ENCODE measurements around the gene TUFM.
A peak's percentile ranks its signal among the peaks of the same experiment; 100 is the strongest.
"Not testable (repeated sequence)": the region's sequence is repeated elsewhere in the genome, so short reads cannot be mapped to it uniquely, and the experiment has no call there.

Gene TUFM

GRCh38 chr16:28874406-28874805 lies 28.3 kb upstream of the TUFM start:
- DNase-seq (ENCODE audit: low read depth, low spot score) = no peak
- Histone ChIP-seq H3K27me3 (ENCODE audit: control insufficient read depth, insufficient read depth, low read length) (no peaks in the 10 kb centered on the region), H3K9me3 (ENCODE audit: control insufficient read depth, insufficient read depth, low read length) (no peaks in the 10 kb centered on the region), H3K27ac (ENCODE audit: low read length) (no peak overlapping the region), H3K4me1 (ENCODE audit: control insufficient read depth, insufficient read depth, low read length) (no peaks in the 10 kb centered on the region), H3K4me3 (ENCODE audit: low read length) (no peak overlapping the region), H3K36me3 (ENCODE audit: control insufficient read depth, insufficient read depth, low read length) (peaks cover 20% of the 10 kb centered on the region)
- no CpG with 5 or more reads among the region's 6 CpGs for WGBS (ENCODE audit: insufficient coverage, insufficient read length)

GRCh38 chr16:28873543-28874201 lies 27.5 kb upstream of the TUFM start:
- no peak overlapping the region for H3K27ac ChIP-seq (ENCODE audit: low read length)
- H3K27me3 ChIP-seq (ENCODE audit: control insufficient read depth, insufficient read depth, low read length) = no peaks in the 10 kb centered on the region
- no peak for DNase-seq (ENCODE audit: low read depth, low spot score)
- H3K36me3 ChIP-seq (ENCODE audit: control insufficient read depth, insufficient read depth, low read length) = peaks cover 27% of the 10 kb centered on the region
- H3K4me3 ChIP-seq (ENCODE audit: low read length) = no peak overlapping the region
- no peaks in the 10 kb centered on the region for H3K4me1 ChIP-seq (ENCODE audit: control insufficient read depth, insufficient read depth, low read length)
- no CpG with 5 or more reads among the region's 18 CpGs for WGBS (ENCODE audit: insufficient coverage, insufficient read length)
- H3K9me3 ChIP-seq (ENCODE audit: control insufficient read depth, insufficient read depth, low read length) = no peaks in the 10 kb centered on the region

- Histone ChIP-seq H3K27ac (ENCODE audit: low read length) (no peak overlapping the region), H3K9me3 (ENCODE audit: control insufficient read depth, insufficient read depth, low read length) (no peaks in the 10 kb centered on the region), H3K4me3 (ENCODE audit: low read length) (no peak overlapping the region), H3K27me3 (ENCODE audit: control insufficient read depth, insufficient read depth, low read length) (no peaks in the 10 kb centered on the region), H3K4me1 (ENCODE audit: control insufficient read depth, insufficient read depth, low read length) (no peaks in the 10 kb centered on the region), H3K36me3 (ENCODE audit: control insufficient read depth, insufficient read depth, low read length) (peaks cover 27% of the 10 kb centered on the region)
- WGBS (ENCODE audit: insufficient coverage, insufficient read length) = no CpG with 5 or more reads among the region's 15 CpGs
- DNase-seq (ENCODE audit: low read depth, low spot score) = no peak
Measured at GRCh38 chr16:28872952-28873351, 26.8 kb upstream of the TUFM start.

- WGBS (ENCODE audit: insufficient coverage, insufficient read length) = no CpG with 5 or more reads among the region's 11 CpGs
- H3K27me3 ChIP-seq (ENCODE audit: control insufficient read depth, insufficient read depth, low read length) = no peaks in the 10 kb centered on the region
- DNase-seq (ENCODE audit: low read depth, low spot score) = no peak
- H3K27ac ChIP-seq (ENCODE audit: low read length) = no peak overlapping the region
- peaks cover 29% of the 10 kb centered on the region for H3K36me3 ChIP-seq (ENCODE audit: control insufficient read depth, insufficient read depth, low read length)
- peaks cover 3% of the 10 kb centered on the region for H3K4me1 ChIP-seq (ENCODE audit: control insufficient read depth, insufficient read depth, low read length)
- no peak overlapping the region for H3K4me3 ChIP-seq (ENCODE audit: low read length)
- no peaks in the 10 kb centered on the region for H3K9me3 ChIP-seq (ENCODE audit: control insufficient read depth, insufficient read depth, low read length)
Measured at GRCh38 chr16:28869201-28869600, 23.1 kb upstream of the TUFM start.

DNA sequence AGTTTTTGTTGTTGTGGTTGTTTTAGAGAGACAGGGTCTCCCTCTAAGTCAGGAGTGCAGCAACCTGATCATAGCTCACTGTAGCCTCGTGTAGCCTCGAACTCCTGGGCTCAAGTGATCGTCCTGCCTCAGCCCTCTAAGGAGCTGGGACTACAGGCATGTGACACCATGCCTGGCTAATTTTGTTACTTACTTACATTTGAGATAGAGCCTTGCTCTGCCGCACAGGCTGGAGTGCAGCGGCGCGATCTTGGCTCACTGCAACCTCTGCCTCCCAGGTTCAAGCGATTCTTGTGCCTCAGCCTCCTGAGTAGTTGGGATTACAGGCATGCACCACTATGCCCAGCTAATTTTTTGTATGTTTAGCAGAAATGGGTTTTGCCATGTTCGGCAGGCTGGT lies 21.5 kb upstream of the TUFM start:
- H3K27me3 ChIP-seq (ENCODE audit: control insufficient read depth, insufficient read depth, low read length); H3K9me3 ChIP-seq (ENCODE audit: control insufficient read depth, insufficient read depth, low read length); DNase-seq (ENCODE audit: low read depth, low spot score); H3K4me3 ChIP-seq (ENCODE audit: low read length); H3K4me1 ChIP-seq (ENCODE audit: control insufficient read depth, insufficient read depth, low read length); H3K27ac ChIP-seq (ENCODE audit: low read length): not testable (repeated sequence)
- peaks cover 23% of the 10 kb centered on the region for H3K36me3 ChIP-seq (ENCODE audit: control insufficient read depth, insufficient read depth, low read length)
- WGBS (ENCODE audit: insufficient coverage, insufficient read length) = no CpG with 5 or more reads among the region's 9 CpGs

DNA sequence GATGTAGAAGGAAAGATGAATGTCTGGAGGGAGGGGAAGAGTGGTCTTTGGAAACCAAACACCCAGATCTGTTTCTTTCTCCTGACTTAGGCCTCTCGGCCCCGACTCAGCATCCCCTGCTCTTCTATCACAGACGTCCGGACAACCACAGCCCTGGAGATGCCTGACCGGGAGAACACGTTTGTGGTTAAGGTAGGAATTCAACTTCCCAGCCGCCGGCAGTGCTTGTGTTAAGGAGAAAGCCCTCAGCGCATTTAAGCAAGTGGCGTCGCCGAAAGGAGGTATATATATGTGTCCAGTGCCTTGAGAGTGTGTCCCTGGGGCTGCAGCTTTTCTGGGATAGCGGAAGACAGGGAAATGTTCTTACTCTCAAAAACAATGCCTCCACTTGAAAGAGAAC lies 21.1 kb upstream of the TUFM start:
- DNase-seq (ENCODE audit: low read depth, low spot score) = no peak
- Histone ChIP-seq H3K27me3 (ENCODE audit: control insufficient read depth, insufficient read depth, low read length) (no peaks in the 10 kb centered on the region), H3K9me3 (ENCODE audit: control insufficient read depth, insufficient read depth, low read length) (no peaks in the 10 kb centered on the region), H3K4me1 (ENCODE audit: control insufficient read depth, insufficient read depth, low read length) (peaks cover 3% of the 10 kb centered on the region), H3K4me3 (ENCODE audit: low read length) (no peak overlapping the region), H3K36me3 (ENCODE audit: control insufficient read depth, insufficient read depth, low read length) (peaks cover 20% of the 10 kb centered on the region), H3K27ac (ENCODE audit: low read length) (no peak overlapping the region)
- no CpG with 5 or more reads among the region's 13 CpGs for WGBS (ENCODE audit: insufficient coverage, insufficient read length)

- no peak for DNase-seq (ENCODE audit: low read depth, low spot score)
- no peak overlapping the region for H3K27ac ChIP-seq (ENCODE audit: low read length)
- no peaks in the 10 kb centered on the region for H3K27me3 ChIP-seq (ENCODE audit: control insufficient read depth, insufficient read depth, low read length)
- no peaks in the 10 kb centered on the region for H3K9me3 ChIP-seq (ENCODE audit: control insufficient read depth, insufficient read depth, low read length)
- no peak overlapping the region for H3K4me3 ChIP-seq (ENCODE audit: low read length)
- WGBS (ENCODE audit: insufficient coverage, insufficient read length) = no CpG with 5 or more reads among the region's 17 CpGs
- peaks cover 3% of the 10 kb centered on the region for H3K4me1 ChIP-seq (ENCODE audit: control insufficient read depth, insufficient read depth, low read length)
- H3K36me3 ChIP-seq (ENCODE audit: control insufficient read depth, insufficient read depth, low read length) = peaks cover 16% of the 10 kb centered on the region
Measured at GRCh38 chr16:28866454-28866804, 20.3 kb upstream of the TUFM start.

DNA sequence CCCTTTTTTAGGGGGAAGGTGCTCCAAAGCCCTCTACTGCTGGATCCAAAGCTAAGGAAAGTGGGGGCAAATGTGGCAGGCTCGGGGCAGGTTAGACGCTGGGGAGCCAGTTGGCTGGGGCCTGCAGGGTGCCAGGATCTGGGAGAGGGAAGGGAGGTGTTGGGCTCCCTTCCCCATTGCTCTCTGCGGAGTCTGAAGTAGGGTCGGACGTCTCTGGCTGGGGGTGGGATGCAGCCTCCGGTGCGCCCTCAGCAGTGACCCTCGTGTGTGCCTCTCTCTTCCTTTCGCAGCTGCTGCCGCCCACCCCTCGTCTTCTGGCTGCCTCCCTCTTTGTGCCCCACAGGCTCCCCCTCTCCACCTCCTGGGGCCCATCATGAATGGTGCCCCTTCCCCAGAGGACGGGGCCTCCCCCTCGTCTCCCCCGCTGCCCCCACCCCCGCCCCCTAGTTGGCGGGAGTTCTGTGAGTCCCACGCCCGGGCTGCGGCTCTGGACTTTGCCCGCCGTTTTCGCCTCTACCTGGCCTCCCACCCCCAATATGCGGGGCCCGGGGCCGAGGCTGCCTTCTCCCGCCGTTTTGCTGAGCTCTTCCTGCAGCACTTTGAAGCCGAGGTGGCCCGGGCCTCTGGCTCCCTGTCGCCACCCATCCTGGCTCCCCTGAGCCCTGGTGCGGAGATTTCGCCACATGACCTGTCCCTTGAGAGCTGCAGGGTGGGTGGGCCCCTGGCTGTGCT lies 19.7 kb upstream of the TUFM start:
- Histone ChIP-seq H3K9me3 (ENCODE audit: control insufficient read depth, insufficient read depth, low read length) (no peaks in the 10 kb centered on the region), H3K36me3 (ENCODE audit: control insufficient read depth, insufficient read depth, low read length) (peaks cover 16% of the 10 kb centered on the region), H3K27me3 (ENCODE audit: control insufficient read depth, insufficient read depth, low read length) (no peaks in the 10 kb centered on the region), H3K4me1 (ENCODE audit: control insufficient read depth, insufficient read depth, low read length) (peaks cover 3% of the 10 kb centered on the region), H3K4me3 (ENCODE audit: low read length) (no peak overlapping the region), H3K27ac (ENCODE audit: low read length) (no peak overlapping the region)
- WGBS (ENCODE audit: insufficient coverage, insufficient read length) = no CpG with 5 or more reads among the region's 32 CpGs
- no peak for DNase-seq (ENCODE audit: low read depth, low spot score)

DNA sequence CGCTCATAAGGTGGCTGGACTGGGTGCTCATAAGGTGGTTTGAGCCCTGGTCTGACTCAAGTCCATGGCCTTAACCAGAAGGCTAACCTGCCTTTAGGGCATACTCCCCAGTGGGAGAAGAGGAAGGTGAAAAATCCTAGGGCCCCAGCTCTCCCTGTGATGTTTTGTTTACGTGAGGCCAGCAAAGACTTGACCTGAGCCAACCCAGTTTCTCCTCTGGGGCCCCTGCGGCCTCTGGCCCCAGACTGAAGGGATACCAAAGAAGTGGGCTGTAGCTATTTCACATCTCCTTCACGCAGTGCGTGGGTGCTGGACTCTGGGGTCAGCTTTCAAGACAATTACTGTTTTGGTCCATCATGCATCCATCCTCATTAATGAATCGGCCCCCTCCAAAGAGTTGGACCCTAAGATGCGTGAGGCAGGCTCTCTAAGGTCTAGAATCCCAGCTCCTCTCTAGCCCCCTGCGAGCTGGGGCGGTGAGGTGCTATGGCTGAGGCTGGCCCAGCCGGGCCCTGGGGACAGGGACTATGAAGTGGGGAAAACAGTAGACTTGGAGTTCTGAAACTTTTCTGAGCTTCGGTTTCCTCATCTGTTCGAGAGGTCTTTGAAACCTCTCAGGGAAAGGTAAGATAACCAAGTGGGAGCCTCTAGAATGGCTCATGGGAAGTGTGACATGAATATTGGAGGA lies 19.0 kb upstream of the TUFM start:
- Histone ChIP-seq H3K36me3 (ENCODE audit: control insufficient read depth, insufficient read depth, low read length) (peaks cover 16% of the 10 kb centered on the region), H3K4me3 (ENCODE audit: low read length) (no peak overlapping the region), H3K4me1 (ENCODE audit: control insufficient read depth, insufficient read depth, low read length) (peaks cover 3% of the 10 kb centered on the region), H3K9me3 (ENCODE audit: control insufficient read depth, insufficient read depth, low read length) (no peaks in the 10 kb centered on the region), H3K27ac (ENCODE audit: low read length) (no peak overlapping the region), H3K27me3 (ENCODE audit: control insufficient read depth, insufficient read depth, low read length) (no peaks in the 10 kb centered on the region)
- DNase-seq (ENCODE audit: low read depth, low spot score) = no peak
- no CpG with 5 or more reads among the region's 12 CpGs for WGBS (ENCODE audit: insufficient coverage, insufficient read length)

DNA sequence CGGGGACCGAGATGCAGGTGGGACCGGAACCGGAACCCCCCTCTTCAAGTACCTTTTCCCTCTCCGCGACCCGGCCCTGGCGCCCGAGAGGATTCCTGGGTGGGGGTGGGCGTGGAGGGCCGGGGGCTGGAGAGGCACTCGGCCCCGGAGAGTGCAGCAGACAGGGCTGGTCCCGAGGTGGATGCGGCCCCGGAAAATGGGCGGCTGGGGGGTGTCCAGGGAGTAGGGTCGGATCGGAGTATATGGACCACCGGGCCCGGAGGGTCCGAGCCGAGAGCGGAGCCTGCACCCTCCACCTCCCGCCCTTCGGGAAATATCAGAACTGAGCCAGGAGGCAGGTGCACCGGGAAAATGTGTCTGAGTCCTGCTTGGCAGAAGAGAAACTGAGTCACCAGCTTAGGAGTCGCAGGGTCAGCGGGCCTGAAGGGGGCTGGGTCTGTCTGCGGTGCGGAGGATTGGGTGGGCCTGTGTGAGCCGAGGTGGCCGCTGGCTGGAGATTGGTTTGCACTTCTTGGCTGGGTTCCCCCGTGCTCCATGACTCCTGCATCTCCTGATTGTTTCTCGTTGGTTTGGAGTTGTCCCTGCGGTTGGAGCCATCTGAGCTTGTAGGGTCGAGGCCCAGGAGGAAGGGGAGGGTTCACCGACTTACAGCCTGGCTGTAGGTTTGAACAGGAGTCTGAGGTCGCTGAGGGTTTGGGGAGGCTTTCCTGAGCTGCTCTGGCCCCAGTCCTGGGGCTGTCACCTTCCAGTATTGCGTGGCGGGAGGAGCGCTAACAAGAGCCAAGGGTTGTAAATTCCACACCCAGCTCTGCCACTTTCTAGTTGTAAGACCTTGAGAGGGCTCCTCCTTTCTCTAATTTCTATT lies 18.0 kb upstream of the TUFM start:
- no peaks in the 10 kb centered on the region for H3K27me3 ChIP-seq (ENCODE audit: control insufficient read depth, insufficient read depth, low read length)
- H3K4me1 ChIP-seq (ENCODE audit: control insufficient read depth, insufficient read depth, low read length) = peaks cover 3% of the 10 kb centered on the region
- WGBS (ENCODE audit: insufficient coverage, insufficient read length) = no CpG with 5 or more reads among the region's 42 CpGs
- peak overlapping the region; percentile 98 for H3K4me3 ChIP-seq (ENCODE audit: low read length)
- no peak for DNase-seq (ENCODE audit: low read depth, low spot score)
- H3K9me3 ChIP-seq (ENCODE audit: control insufficient read depth, insufficient read depth, low read length) = no peaks in the 10 kb centered on the region
- no peak overlapping the region for H3K27ac ChIP-seq (ENCODE audit: low read length)
- peaks cover 8% of the 10 kb centered on the region for H3K36me3 ChIP-seq (ENCODE audit: control insufficient read depth, insufficient read depth, low read length)

All from iPS DF 6.9 (cell line).